HG03521 (cell line): ENCODE results near the gene PPP1R37.
A peak's percentile ranks its signal among the peaks of the same experiment; 100 is the strongest.

Experiments
- ATAC-seq: cut with Tn5 transposase; IDR thresholded peaks from one replicate; pipeline ENCODE4 v1.9.1; 2021; ENCODE audit warnings: mild to moderate bottlenecking, moderate library complexity; ENCODE audit not compliant: unreplicated experiment

PPP1R37 gene

GRCh38 chr19:45070861-45071544 is 22.0 kb upstream of the PPP1R37 start:
- ATAC-seq, result no peak

GRCh38 chr19:45071545-45071938 is 21.4 kb upstream of the PPP1R37 start:
- ATAC-seq, result no peak

GRCh38 chr19:45071969-45072790 is 20.8 kb upstream of the PPP1R37 start:
- ATAC-seq, result no peak

GRCh38 chr19:45074744-45075300 is 18.2 kb upstream of the PPP1R37 start:
- ATAC-seq, result no peak

- ATAC-seq, result peak; percentile 50
These were observed 17.5 kb upstream of the PPP1R37 start for GRCh38 chr19:45075301-45076028.

- peak; percentile 42 for ATAC-seq
These were observed 16.7 kb upstream of the PPP1R37 start, which contains the start of gene ZNF296 for GRCh38 chr19:45076029-45076850. TSS of gene ZNF296 (minus strand) at chr19:45076478. CDS start at chr19:45076373, 105 bp downstream.

- ATAC-seq, result no peak
These were observed 15.9 kb upstream of the PPP1R37 start for GRCh38 chr19:45076851-45077730.

- ATAC-seq, result no peak
These were observed 14.5 kb upstream of the PPP1R37 start for GRCh38 chr19:45078390-45079062.

GRCh38 chr19:45079063-45079910 is 13.7 kb upstream of the PPP1R37 start, which contains the start of gene GEMIN7:
TSS of gene GEMIN7 (plus strand) at chr19:45079260. CDS start at chr19:45090115, 10,855 bp downstream.
- ATAC-seq, result peak; percentile 32

GRCh38 chr19:45079911-45080370 is 13.0 kb upstream of the PPP1R37 start:
- ATAC-seq, result no peak

- ATAC-seq, result no peak
These were observed 10.8 kb upstream of the PPP1R37 start for GRCh38 chr19:45082170-45082569.

GRCh38 chr19:45086480-45086879 is 6.5 kb upstream of the PPP1R37 start:
- no peak for ATAC-seq

GRCh38 chr19:45087531-45087930 is 5.4 kb upstream of the PPP1R37 start:
- ATAC-seq, result no peak

GRCh38 chr19:45090034-45090433 is 2.9 kb upstream of the PPP1R37 start:
- no peak for ATAC-seq

GRCh38 chr19:45090606-45091005 is 2.4 kb upstream of the PPP1R37 start:
- no peak for ATAC-seq

GRCh38 chr19:45091031-45091923 is 1.7 kb upstream of the PPP1R37 start:
- peak; percentile 56 for ATAC-seq

GRCh38 chr19:45094137-45094536 is 1.2 kb downstream of the PPP1R37 start:
- no peak for ATAC-seq
